ENCODE data around the gene ARHGAP32. TPM values are rescaled to one million over a fixed set of nuclear protein-coding genes. Genes with fewer than 3 reads are reported as not detected.

Gene ARHGAP32
- total RNA-seq, 1 experiment from 2014 or later: 22.0 TPM

- TF ChIP-seq, protein P1, sequence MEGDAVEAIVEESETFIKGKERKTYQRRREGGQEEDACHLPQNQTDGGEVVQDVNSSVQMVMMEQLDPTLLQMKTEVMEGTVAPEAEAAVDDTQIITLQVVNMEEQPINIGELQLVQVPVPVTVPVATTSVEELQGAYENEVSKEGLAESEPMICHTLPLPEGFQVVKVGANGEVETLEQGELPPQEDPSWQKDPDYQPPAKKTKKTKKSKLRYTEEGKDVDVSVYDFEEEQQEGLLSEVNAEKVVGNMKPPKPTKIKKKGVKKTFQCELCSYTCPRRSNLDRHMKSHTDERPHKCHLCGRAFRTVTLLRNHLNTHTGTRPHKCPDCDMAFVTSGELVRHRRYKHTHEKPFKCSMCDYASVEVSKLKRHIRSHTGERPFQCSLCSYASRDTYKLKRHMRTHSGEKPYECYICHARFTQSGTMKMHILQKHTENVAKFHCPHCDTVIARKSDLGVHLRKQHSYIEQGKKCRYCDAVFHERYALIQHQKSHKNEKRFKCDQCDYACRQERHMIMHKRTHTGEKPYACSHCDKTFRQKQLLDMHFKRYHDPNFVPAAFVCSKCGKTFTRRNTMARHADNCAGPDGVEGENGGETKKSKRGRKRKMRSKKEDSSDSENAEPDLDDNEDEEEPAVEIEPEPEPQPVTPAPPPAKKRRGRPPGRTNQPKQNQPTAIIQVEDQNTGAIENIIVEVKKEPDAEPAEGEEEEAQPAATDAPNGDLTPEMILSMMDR (conservative IDR thresholded peaks at IDR 0.05): no peak
- no peak overlapping the region for H3K4ac ChIP-seq (ENCODE audit: low read depth, low read length)
- H3K27ac Mint-ChIP-seq: peak overlapping the region; percentile 34 to 65 (median 54); a peak in 4 of 7 replicates
- H3K4me2 ChIP-seq (ENCODE audit: insufficient read depth, insufficient read length, low read length): no peak overlapping the region
- H2AK5ac ChIP-seq (ENCODE audit: insufficient read length, low read length): no peak overlapping the region
- no peak overlapping the region for H3K9ac ChIP-seq (ENCODE audit: extremely low read depth, insufficient read length, low read length)
- no CpG with 5 or more reads among the region's 2 CpGs for WGBS (ENCODE audit: extremely low coverage, insufficient read length, low lambda C conversion rate)
- no peak overlapping the region for H2BK5ac ChIP-seq (ENCODE audit: insufficient read length, low read length)
- no peak overlapping the region for H3K4me3 Mint-ChIP-seq
- H4K20me1 ChIP-seq (ENCODE audit: control insufficient read depth, insufficient read depth, insufficient read length): no peaks in the 10 kb centered on the region
- H3K18ac ChIP-seq (ENCODE audit: insufficient read length, low read depth, low read length): no peak overlapping the region
- no peaks in the 10 kb centered on the region for H3K27me3 Mint-ChIP-seq (ENCODE audit: low read depth)
- peaks cover 8 to 9% (median 9%) of the 10 kb centered on the region in 3 experiments for H3K36me3 Mint-ChIP-seq (ENCODE audit: insufficient read depth in 1 of 3, low read depth in 3 of 3)
- no peak overlapping the region for H2BK15ac ChIP-seq (ENCODE audit: low read depth, low read length)
- no peak overlapping the region for H3K27ac ChIP-seq (ENCODE audit: insufficient read length, low read depth, low read length)
- H3K23ac ChIP-seq (ENCODE audit: insufficient read length, low read depth, low read length): no peak overlapping the region
- no peak overlapping the region for H3K14ac ChIP-seq (ENCODE audit: insufficient read depth, low read length)
- H3K4me1 ChIP-seq (ENCODE audit: insufficient read depth, low read length): peaks cover 9% of the 10 kb centered on the region; the same call in 1 of the 2 replicates
- no peak overlapping the region for H3T11ph ChIP-seq (ENCODE audit: low read length)
- no peak overlapping the region for H2BK120ac ChIP-seq (ENCODE audit: low read depth, low read length, poor library complexity, severe bottlenecking)
- H2BK20ac ChIP-seq (ENCODE audit: low read depth, low read length, poor library complexity, severe bottlenecking): no peak overlapping the region
- H3K79me1 ChIP-seq (ENCODE audit: insufficient read depth, low read depth, low read length, poor library complexity, severe bottlenecking): no peaks in the 10 kb centered on the region
- H3K23me2 ChIP-seq (ENCODE audit: insufficient read length, low read depth, low read length, poor library complexity, severe bottlenecking): no peaks in the 10 kb centered on the region
- no peak overlapping the region for H2AFZ ChIP-seq (ENCODE audit: low read length)
- H3K9me3 Mint-ChIP-seq: peaks cover 5 to 6% of the 10 kb centered on the region in 2 experiments; a peak in 3 of 5 replicates
- H2BK12ac ChIP-seq (ENCODE audit: insufficient read length, low read depth, low read length): no peak overlapping the region
- H3K4me1 Mint-ChIP-seq: peaks cover 66% of the 10 kb centered on the region in 2 experiments
- no peaks in the 10 kb centered on the region; the same call in 1 of the 2 replicates for H3K79me2 ChIP-seq (ENCODE audit: insufficient read depth, low read length)
- no peak overlapping the region for H3K56ac ChIP-seq (ENCODE audit: insufficient read length, low read depth, low read length)
- no peaks in the 10 kb centered on the region for H3K9me3 ChIP-seq (ENCODE audit: control insufficient read depth, low read depth, low read length)
- no peak overlapping the region for H4K8ac ChIP-seq (replicated peaks; ENCODE audit: insufficient read length, low read depth, low read length)
- H4K91ac ChIP-seq (ENCODE audit: insufficient read length, low read depth, low read length): no peak overlapping the region
- no peaks in the 10 kb centered on the region for H3K27me3 ChIP-seq (ENCODE audit: insufficient read depth, low read length)
- no peak for DNase-seq
- H4K5ac ChIP-seq (ENCODE audit: insufficient read length, low read depth, low read length): no peak overlapping the region
These were observed 19.3 kb upstream of the ARHGAP32 start for GRCh38 chr11:129211397-129211796.
